Stimulated activated memory B cell treated with anti-CD40 and anti-IgM and Interleukin-4, amounts not matched to agents 10 μg/mL and 1 μg/mL and 100 μg/mL, for 72 hours (primary cell): ENCODE measurements around the gene DBP.

ENCODE experiments used
- ATAC-seq: fragments of 150-1000 bp; cut with Tn5 transposase; 2 replicates; pipeline ENCODE4 v1.10.0; 2021
- H3K27ac Mint-ChIP-seq: one replicate; pipeline ENCODE4 v1.8.0; 2022; ENCODE audit warnings: mild to moderate bottlenecking, mixed read lengths
- H3K27me3 Mint-ChIP-seq: one replicate; pipeline ENCODE4 v1.8.0; 2022; ENCODE audit warnings: mixed read lengths
- H3K36me3 Mint-ChIP-seq: one replicate; pipeline ENCODE4 v1.8.0; 2022; ENCODE audit warnings: mixed read lengths
- H3K4me1 Mint-ChIP-seq: one replicate; pipeline ENCODE4 v1.8.0; 2022; ENCODE audit warnings: mixed read lengths
- H3K4me3 Mint-ChIP-seq: one replicate; pipeline ENCODE4 v1.8.0; 2022; ENCODE audit warnings: mild to moderate bottlenecking, moderate library complexity, mixed read lengths
- H3K9me3 Mint-ChIP-seq: one replicate; pipeline ENCODE4 v1.8.0; 2022; ENCODE audit warnings: mixed read lengths

The DBP gene

DNA sequence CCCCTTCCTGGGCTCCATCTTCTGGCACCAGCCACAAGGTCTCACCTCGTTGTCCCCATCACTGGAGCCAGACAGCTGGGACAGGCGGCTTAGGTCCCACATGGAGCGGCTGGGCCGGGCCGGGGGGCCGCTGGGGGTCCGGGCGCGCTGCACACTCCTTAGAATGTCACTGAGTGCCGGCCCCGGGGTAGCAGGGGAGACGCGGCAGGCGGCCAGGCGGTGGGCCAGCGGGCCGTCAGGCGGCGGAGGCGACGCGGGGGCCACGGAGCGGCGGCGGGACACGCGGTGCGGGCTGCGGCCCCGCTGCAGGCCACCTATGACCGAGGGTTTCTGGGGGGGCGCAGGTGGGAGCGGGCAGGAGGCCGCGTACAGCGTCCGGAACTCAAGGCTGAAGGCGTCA, 33.7 kb downstream of the DBP start:
- H3K27me3 Mint-ChIP-seq = peaks cover 6% of the 10 kb centered on the region
- H3K36me3 Mint-ChIP-seq = no peaks in the 10 kb centered on the region
- no peak overlapping the region for H3K4me3 Mint-ChIP-seq

DNA sequence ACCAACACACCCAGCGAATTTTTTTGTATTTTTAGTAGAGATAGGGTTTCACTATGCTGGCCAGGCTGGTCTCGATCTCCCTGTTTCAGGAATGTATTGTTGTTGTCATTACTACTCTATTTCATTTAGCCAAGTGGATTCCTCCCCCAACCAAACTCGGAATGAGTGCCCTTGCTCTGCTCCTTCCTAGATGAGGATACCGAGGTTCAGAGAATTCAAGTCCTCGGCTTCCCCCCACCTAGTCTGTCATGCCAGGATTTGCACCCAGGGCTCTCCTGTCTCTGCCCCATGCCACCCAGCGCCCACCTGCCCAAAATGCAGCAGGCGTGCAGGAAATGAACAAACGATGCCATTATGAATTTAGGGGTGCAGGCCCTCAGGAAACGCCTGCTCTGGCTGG, 34.2 kb downstream of the DBP start:
- H3K27ac Mint-ChIP-seq = no peak overlapping the region
- no peaks in the 10 kb centered on the region for H3K36me3 Mint-ChIP-seq
- H3K4me1 Mint-ChIP-seq = no peaks in the 10 kb centered on the region
- peaks cover 10% of the 10 kb centered on the region for H3K27me3 Mint-ChIP-seq
- ATAC-seq = no peak
- H3K9me3 Mint-ChIP-seq = no peaks in the 10 kb centered on the region
- no peak overlapping the region for H3K4me3 Mint-ChIP-seq

More for the DNA sequence above, 33.7 kb downstream of the DBP start:
- Mint-ChIP-seq H3K27ac (no peak overlapping the region), H3K9me3 (no peaks in the 10 kb centered on the region), H3K4me1 (peaks cover 2% of the 10 kb centered on the region)
- peak; percentile 47 for ATAC-seq

DNA sequence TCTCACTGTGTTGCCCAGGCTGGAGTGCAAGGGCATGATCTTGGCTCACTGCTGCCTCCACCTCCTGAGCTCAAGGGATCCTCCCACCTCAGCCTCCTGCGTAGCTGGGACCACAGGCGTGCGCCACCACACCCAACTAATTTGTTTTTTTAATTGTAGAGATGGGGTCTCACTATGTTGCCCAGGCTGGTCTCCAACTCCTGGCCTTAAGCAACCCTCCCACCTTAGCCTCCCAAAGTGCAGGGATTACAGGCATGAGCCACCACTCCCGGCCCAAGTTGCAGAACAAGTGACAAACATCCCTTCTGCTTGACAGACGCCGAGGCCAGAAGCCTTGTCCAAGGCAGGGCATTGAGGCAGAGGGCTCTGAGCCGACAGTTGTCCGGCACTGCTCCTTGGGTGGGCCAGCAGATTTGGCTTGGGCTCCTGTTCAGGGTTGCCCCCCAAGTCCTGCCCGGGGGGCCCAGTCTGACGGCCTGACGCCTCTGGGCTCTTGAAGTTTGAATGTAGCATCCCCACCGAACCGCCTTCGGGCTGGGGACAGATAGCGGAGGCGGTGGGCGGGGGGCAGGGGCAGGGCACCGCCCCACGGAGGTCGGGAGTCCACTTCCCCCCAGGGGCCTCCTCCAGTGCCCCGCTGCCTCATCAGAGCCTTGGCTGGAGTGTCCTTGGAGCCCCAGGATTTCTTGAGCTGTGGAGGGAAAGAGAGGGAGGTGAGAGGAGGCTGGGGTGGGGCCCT, 36.3 kb downstream of the DBP start:
- Mint-ChIP-seq H3K4me3 (no peak overlapping the region), H3K27ac (no peak overlapping the region)

GRCh38 chr19:48598996-48599700, 38.0 kb downstream of the DBP start:
- Mint-ChIP-seq H3K27ac (no peak overlapping the region), H3K27me3 (peaks cover 10% of the 10 kb centered on the region), H3K4me1 (peaks cover 9% of the 10 kb centered on the region), H3K36me3 (no peaks in the 10 kb centered on the region), H3K9me3 (no peaks in the 10 kb centered on the region), H3K4me3 (no peak overlapping the region)
- no peak for ATAC-seq

More for the DNA sequence above, 36.3 kb downstream of the DBP start:
- Mint-ChIP-seq H3K36me3 (no peaks in the 10 kb centered on the region), H3K27me3 (peaks cover 10% of the 10 kb centered on the region), H3K4me1 (peaks cover 9% of the 10 kb centered on the region), H3K9me3 (no peaks in the 10 kb centered on the region)
- ATAC-seq = no peak

GRCh38 chr19:48596679-48597465, 40.3 kb downstream of the DBP start:
- peak; percentile 78 for ATAC-seq
- H3K36me3 Mint-ChIP-seq = no peaks in the 10 kb centered on the region
- peaks cover 10% of the 10 kb centered on the region for H3K27me3 Mint-ChIP-seq
- H3K4me3 Mint-ChIP-seq = peak overlapping the region; percentile 59
- H3K27ac Mint-ChIP-seq = peak overlapping the region; percentile 77
- no peaks in the 10 kb centered on the region for H3K9me3 Mint-ChIP-seq
- peaks cover 9% of the 10 kb centered on the region for H3K4me1 Mint-ChIP-seq

DNA sequence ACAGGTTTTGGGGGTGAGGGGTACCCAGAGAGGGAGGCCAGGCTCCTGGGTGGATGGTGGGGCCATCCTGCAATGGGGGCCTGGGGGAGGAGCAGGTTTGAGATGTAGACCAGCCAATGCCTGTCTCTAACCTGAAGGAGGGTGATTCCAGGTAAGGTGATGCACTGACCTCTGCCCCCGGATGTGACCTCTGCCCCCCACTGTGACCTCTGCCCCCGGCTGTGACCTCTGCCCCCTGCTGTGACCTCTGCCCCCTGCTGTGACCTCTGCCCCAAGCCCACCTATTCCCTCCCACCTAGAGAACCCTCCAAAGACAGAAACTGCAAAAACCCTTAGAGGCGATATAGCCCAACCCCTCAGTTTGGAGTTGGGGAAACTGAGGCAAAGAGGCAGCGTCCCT, 40.9 kb downstream of the DBP start:
- Mint-ChIP-seq H3K27ac (no peak overlapping the region), H3K36me3 (no peaks in the 10 kb centered on the region), H3K4me1 (peaks cover 9% of the 10 kb centered on the region), H3K27me3 (peaks cover 10% of the 10 kb centered on the region), H3K9me3 (no peaks in the 10 kb centered on the region), H3K4me3 (no peak overlapping the region)
- no peak for ATAC-seq

DNA sequence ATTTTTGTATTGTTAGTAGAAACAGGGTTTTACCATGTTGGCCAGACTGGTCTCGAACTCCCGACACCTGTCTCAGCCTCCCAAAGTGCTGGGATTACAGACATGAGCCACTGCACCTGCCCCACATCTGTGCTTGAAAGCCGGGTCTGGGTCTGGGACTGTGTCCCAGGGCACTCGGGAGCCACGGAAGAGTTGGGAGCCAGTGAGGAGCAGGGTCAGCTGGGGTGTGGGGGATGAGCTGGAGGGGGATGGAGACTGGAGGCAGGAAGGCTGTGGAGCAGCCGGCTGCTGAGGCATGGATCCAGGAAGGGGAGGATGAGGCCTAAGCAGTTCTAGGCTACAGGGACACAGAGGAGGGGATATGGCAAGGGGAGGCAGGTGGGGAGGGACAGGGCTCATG, 41.3 kb downstream of the DBP start:
- H3K27ac Mint-ChIP-seq = no peak overlapping the region
- peaks cover 9% of the 10 kb centered on the region for H3K4me1 Mint-ChIP-seq
- peaks cover 10% of the 10 kb centered on the region for H3K27me3 Mint-ChIP-seq
- no peaks in the 10 kb centered on the region for H3K9me3 Mint-ChIP-seq
- no peaks in the 10 kb centered on the region for H3K36me3 Mint-ChIP-seq
- H3K4me3 Mint-ChIP-seq = no peak overlapping the region
- no peak for ATAC-seq

- no peak overlapping the region for H3K27ac Mint-ChIP-seq
- peaks cover 10% of the 10 kb centered on the region for H3K27me3 Mint-ChIP-seq
- H3K9me3 Mint-ChIP-seq = no peaks in the 10 kb centered on the region
- ATAC-seq = no peak
- no peaks in the 10 kb centered on the region for H3K36me3 Mint-ChIP-seq
- no peak overlapping the region for H3K4me3 Mint-ChIP-seq
- peaks cover 9% of the 10 kb centered on the region for H3K4me1 Mint-ChIP-seq
These were observed 42.0 kb downstream of the DBP start for GRCh38 chr19:48595171-48595570.

GRCh38 chr19:48591021-48591420, 46.2 kb downstream of the DBP start:
- no peaks in the 10 kb centered on the region for H3K36me3 Mint-ChIP-seq
- H3K4me3 Mint-ChIP-seq = no peak overlapping the region
- peaks cover 11% of the 10 kb centered on the region for H3K4me1 Mint-ChIP-seq
- no peaks in the 10 kb centered on the region for H3K27me3 Mint-ChIP-seq
- no peaks in the 10 kb centered on the region for H3K9me3 Mint-ChIP-seq
- no peak overlapping the region for H3K27ac Mint-ChIP-seq
- no peak for ATAC-seq

- Mint-ChIP-seq H3K27me3 (peaks cover 10% of the 10 kb centered on the region), H3K9me3 (peaks cover 3% of the 10 kb centered on the region), H3K36me3 (no peaks in the 10 kb centered on the region), H3K4me3 (peak overlapping the region; percentile 72), H3K4me1 (peaks cover 18% of the 10 kb centered on the region), H3K27ac (peak overlapping the region; percentile 13)
- ATAC-seq = peak; percentile 88
These were observed 48.3 kb downstream of the DBP start for GRCh38 chr19:48588670-48589401.

- Mint-ChIP-seq H3K27me3 (peaks cover 16% of the 10 kb centered on the region), H3K27ac (no peak overlapping the region), H3K9me3 (peaks cover 3% of the 10 kb centered on the region), H3K36me3 (no peaks in the 10 kb centered on the region), H3K4me1 (peaks cover 19% of the 10 kb centered on the region), H3K4me3 (no peak overlapping the region)
- no peak for ATAC-seq
These were observed 49.8 kb downstream of the DBP start for GRCh38 chr19:48587387-48587786.

- peaks cover 19% of the 10 kb centered on the region for H3K27me3 Mint-ChIP-seq
- no peaks in the 10 kb centered on the region for H3K36me3 Mint-ChIP-seq
- no peak overlapping the region for H3K4me3 Mint-ChIP-seq
- no peak overlapping the region for H3K27ac Mint-ChIP-seq
- peaks cover 3% of the 10 kb centered on the region for H3K9me3 Mint-ChIP-seq
- peaks cover 8% of the 10 kb centered on the region for H3K4me1 Mint-ChIP-seq
- no peak for ATAC-seq
These were observed 55.0 kb downstream of the DBP start for GRCh38 chr19:48582168-48582567.
